ENCODE measurements around the gene RGSL1. TPM values are rescaled to one million over a fixed set of nuclear protein-coding genes. Genes with fewer than 3 reads are reported as not detected.
"Not testable (repeated sequence)": the region's sequence is repeated elsewhere in the genome, so short reads cannot be mapped to it uniquely, and the experiment has no call there.

The RGSL1 gene
- total RNA-seq, 1 donor from 2014 or later = not detected

- DNase-seq (ENCODE audit: low read depth, low spot score) = no peak
- Mint-ChIP-seq H3K4me1 (no peaks in the 10 kb centered on the region), H3K27ac (ENCODE audit: unreplicated experiment) (no peak overlapping the region)
Measured at GRCh38 chr1:182495693-182496092, 45.7 kb downstream of the RGSL1 start.

GRCh38 chr1:182507685-182508084, 57.7 kb downstream of the RGSL1 start:
- Mint-ChIP-seq H3K9me3 (peaks cover 5% of the 10 kb centered on the region), H3K36me3 (ENCODE audit: low read depth) (peaks cover 4% of the 10 kb centered on the region), H3K27me3 (ENCODE audit: low read depth) (no peaks in the 10 kb centered on the region), H3K4me1 (no peaks in the 10 kb centered on the region), H3K4me3 (no peak overlapping the region), H3K27ac (ENCODE audit: unreplicated experiment) (no peak overlapping the region)
- no peak for TF ChIP-seq CTCF (conservative IDR thresholded peaks at IDR 0.05)
- DNase-seq (ENCODE audit: low read depth, low spot score) = no peak

More at GRCh38 chr1:182495693-182496092, 45.7 kb downstream of the RGSL1 start:
- H3K9me3 Mint-ChIP-seq = no peaks in the 10 kb centered on the region
- TF ChIP-seq CTCF (conservative IDR thresholded peaks at IDR 0.05) = no peak
- H3K36me3 Mint-ChIP-seq (ENCODE audit: low read depth) = no peaks in the 10 kb centered on the region
- H3K27me3 Mint-ChIP-seq (ENCODE audit: low read depth) = peaks cover 3% of the 10 kb centered on the region
- H3K4me3 Mint-ChIP-seq = no peak overlapping the region

GRCh38 chr1:182515556-182515955, 65.6 kb downstream of the RGSL1 start:
- Mint-ChIP-seq H3K36me3 (ENCODE audit: low read depth) (peaks cover 2% of the 10 kb centered on the region), H3K4me1 (no peaks in the 10 kb centered on the region), H3K27ac (ENCODE audit: unreplicated experiment) (no peak overlapping the region), H3K4me3 (no peak overlapping the region), H3K27me3 (ENCODE audit: low read depth) (peaks cover 3% of the 10 kb centered on the region), H3K9me3 (peaks cover 8% of the 10 kb centered on the region)
- no peak for TF ChIP-seq CTCF (conservative IDR thresholded peaks at IDR 0.05)
- DNase-seq (ENCODE audit: low read depth, low spot score) = no peak

- Mint-ChIP-seq H3K4me3 (no peak overlapping the region), H3K4me1 (no peaks in the 10 kb centered on the region), H3K27me3 (ENCODE audit: low read depth) (no peaks in the 10 kb centered on the region), H3K36me3 (ENCODE audit: low read depth) (peaks cover 2% of the 10 kb centered on the region), H3K9me3 (peaks cover 11% of the 10 kb centered on the region), H3K27ac (ENCODE audit: unreplicated experiment) (no peak overlapping the region)
- no peak for TF ChIP-seq CTCF (conservative IDR thresholded peaks at IDR 0.05)
- DNase-seq (ENCODE audit: low read depth, low spot score) = no peak
Measured at GRCh38 chr1:182520736-182521135, 70.8 kb downstream of the RGSL1 start.

GRCh38 chr1:182525342-182525741, 75.4 kb downstream of the RGSL1 start:
- TF ChIP-seq CTCF (conservative IDR thresholded peaks at IDR 0.05) = no peak
- H3K27ac Mint-ChIP-seq (ENCODE audit: unreplicated experiment) = no peak overlapping the region
- no peaks in the 10 kb centered on the region for H3K4me1 Mint-ChIP-seq
- peaks cover 23% of the 10 kb centered on the region for H3K9me3 Mint-ChIP-seq
- no peak for DNase-seq (ENCODE audit: low read depth, low spot score)
- no peak overlapping the region for H3K4me3 Mint-ChIP-seq
- H3K36me3 Mint-ChIP-seq (ENCODE audit: low read depth) = peaks cover 5% of the 10 kb centered on the region
- H3K27me3 Mint-ChIP-seq (ENCODE audit: low read depth) = peaks cover 9% of the 10 kb centered on the region

GRCh38 chr1:182527680-182528079, 77.7 kb downstream of the RGSL1 start:
- Mint-ChIP-seq H3K4me1 (no peaks in the 10 kb centered on the region), H3K4me3 (no peak overlapping the region), H3K9me3 (peaks cover 23% of the 10 kb centered on the region), H3K36me3 (ENCODE audit: low read depth) (peaks cover 5% of the 10 kb centered on the region), H3K27me3 (ENCODE audit: low read depth) (peaks cover 16% of the 10 kb centered on the region), H3K27ac (ENCODE audit: unreplicated experiment) (no peak overlapping the region)
- no peak for TF ChIP-seq CTCF (conservative IDR thresholded peaks at IDR 0.05)
- no peak for DNase-seq (ENCODE audit: low read depth, low spot score)

- DNase-seq (ENCODE audit: low read depth, low spot score); H3K36me3 Mint-ChIP-seq (ENCODE audit: low read depth); H3K4me1 Mint-ChIP-seq; H3K27ac Mint-ChIP-seq (ENCODE audit: unreplicated experiment); H3K4me3 Mint-ChIP-seq: not testable (repeated sequence)
- Mint-ChIP-seq H3K27me3 (ENCODE audit: low read depth) (peaks cover 16% of the 10 kb centered on the region), H3K9me3 (peaks cover 23% of the 10 kb centered on the region)
Measured at GRCh38 chr1:182528206-182528605, 78.3 kb downstream of the RGSL1 start.

Measured in neural crest cell (in vitro differentiated cells).